CD4-positive, alpha-beta T cell treated with Interleukin-15 for 1 hour (primary cell): ENCODE data around the gene KCNJ6.
"Not testable (repeated sequence)": the region's sequence is repeated elsewhere in the genome, so short reads cannot be mapped to it uniquely, and the experiment has no call there.

Experiments used
- DNase-seq: peaks from one replicate; pipeline ENCODE4 v3.0.0-alpha.2; 2020

KCNJ6 gene

DNA sequence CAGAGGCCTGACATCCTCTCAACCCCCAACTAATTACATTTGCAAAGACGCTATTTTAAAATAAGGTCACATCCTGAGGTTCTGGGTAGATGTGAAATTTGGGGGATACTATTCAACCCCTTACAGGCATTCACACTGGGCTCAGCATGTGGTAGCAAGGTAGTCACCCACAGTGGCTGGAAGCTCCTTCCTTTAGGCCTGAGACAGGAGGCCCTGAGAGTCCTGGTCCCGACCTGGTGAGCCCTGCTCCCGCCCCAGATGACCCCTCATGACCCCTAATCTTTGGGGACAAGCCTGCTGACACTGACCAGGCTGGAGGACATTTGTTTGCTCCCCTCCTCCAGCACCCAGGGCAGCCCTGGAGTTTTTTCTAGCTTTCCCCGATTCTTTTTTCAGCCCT is 323.8 kb downstream of the KCNJ6 start:
- DNase-seq, result no peak

DNA sequence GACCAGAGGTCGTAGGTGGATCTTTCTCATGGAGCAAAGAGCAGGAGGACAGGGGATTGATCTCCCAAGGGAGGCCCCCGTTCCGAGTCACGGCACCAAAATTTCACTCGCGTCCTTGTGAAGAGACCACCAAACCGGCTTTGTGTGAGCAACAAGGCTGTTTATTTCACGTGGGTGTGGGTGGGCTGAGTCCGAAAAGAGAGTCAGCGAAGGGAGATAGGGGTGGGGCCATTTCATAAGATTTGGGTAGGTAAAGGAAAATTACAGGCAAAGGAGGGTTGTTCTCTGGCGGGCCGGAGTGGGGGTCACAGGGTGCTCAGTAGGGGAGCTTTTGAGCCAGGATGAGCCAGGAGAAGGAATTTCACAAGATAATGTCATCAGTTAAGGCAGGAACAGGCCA is 324.3 kb downstream of the KCNJ6 start:
- DNase-seq, result not testable (repeated sequence)

DNA sequence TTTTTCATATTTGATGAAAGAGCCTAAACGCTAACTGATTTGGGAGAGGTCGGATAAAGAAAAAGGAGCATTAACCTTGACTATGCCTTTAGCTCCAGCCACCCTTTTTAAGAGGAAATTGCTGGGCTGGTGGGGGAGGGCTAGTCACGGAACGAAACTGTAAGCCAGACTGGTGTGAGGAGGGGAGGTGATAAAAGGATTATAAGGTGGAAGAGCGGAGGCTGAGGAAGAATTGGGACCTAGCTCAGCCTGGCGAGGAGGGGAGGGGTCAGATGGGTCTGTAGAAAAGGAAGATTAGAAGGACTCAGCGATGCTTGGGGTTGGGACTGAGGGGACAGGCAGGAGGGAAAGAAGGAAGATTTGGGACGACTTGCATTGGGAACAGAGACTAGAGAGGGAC is 325.4 kb downstream of the KCNJ6 start:
- DNase-seq, result not testable (repeated sequence)

DNA sequence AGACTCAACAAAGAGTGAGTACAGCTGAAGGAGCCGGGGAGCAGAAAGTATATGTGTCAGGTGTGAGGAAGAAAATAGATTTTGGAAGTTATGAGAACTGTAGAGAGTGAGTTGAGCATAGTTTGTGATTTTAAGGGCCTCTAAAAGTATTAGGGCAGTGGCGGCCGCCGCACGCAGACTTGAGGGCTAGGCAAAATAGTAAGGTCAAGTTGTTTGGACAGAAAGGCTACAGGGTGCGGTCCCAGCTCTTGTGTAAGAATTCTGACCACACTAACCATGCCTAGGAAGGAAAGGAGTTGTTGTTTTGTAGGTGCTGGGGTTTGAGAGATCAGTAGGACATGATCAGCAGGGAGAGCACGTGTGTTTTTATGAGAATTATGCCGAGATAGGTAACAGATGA is 327.6 kb downstream of the KCNJ6 start:
- DNase-seq, result not testable (repeated sequence)

DNA sequence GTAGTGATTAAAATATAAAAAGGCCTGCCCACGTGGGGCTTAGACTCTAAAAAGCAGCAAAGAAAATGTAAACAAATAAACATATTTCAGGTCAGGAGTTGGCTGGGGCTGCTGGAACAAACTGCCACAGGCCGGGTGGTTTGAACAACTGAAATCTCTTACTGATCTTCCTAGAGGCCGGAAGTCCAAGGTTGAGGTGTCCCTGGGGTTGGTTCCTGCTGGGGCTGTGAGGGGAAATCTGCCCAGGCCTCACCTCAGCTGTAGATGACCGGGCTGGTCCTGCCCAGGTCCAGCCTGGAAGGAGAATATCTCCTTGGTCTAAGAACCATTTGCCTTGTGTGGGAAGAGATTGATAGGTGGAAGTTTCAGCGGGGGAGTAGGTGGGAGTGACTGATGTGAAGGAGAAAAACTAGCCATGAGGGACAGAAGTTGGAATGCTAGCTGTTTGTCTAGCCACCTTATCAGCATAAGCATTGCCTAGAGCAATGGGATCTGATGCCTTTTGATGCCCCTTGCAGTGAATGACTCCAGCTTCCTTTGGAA is 328.6 kb downstream of the KCNJ6 start:
- DNase-seq, result no peak

DNA sequence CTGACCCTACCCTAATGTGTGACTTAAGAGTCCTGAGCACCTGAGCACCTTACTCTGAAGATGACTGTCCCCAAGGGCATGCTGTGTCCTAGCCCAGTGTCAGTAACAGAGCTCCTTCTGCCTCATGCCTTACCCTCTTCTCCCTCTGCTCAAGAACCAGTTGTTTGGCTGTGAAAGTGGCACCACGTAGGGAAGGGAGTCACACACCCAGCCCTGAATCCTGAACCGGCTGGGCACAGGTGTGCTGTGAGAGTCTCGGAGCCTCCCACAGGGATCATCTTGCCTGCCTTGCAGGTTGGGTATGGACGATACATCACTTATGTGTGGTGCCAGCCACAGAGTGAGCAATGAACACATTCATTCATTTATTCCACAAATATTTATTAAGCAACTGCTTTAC is 329.1 kb downstream of the KCNJ6 start:
- DNase-seq, result no peak

DNA sequence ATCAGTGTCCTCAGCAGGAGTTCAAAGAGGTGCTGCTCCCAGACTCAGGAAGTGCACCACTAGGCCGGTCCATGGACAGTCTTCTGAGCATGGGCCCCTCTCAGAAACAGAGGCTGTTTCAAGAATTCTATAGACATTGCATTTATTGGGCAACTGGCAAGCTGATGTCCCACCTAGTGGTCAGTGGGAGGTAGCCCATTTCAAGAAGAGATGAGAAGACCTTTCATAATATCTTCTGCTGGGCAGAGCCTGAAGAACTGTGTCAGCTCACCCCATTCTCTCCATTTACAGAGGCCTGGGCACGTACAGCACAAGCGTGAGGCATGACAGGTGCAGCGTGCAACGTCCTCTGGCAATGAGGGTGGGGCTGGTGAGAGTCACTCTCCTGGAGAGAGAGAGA is 333.7 kb downstream of the KCNJ6 start:
- DNase-seq, result peak; percentile 18

DNA sequence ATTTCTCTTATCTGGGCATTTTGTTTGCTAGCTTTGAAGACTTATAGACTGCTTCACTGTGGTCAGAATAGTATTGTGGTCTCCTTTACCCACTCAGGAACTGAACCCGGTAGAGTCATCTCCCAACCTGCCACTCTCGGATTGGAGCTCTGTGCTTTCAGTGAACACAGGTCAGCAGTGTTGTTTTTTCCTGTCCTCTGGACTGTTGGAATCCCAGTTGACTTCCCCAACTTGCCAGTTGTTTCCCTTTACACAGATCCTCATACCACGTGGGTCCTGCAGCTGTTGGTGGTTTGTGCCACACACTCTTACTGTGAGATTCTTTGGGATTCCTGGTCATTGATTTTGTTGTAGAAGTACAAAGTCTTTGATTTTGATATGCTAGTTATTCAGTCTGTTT is 335.6 kb downstream of the KCNJ6 start:
- no peak for DNase-seq

DNA sequence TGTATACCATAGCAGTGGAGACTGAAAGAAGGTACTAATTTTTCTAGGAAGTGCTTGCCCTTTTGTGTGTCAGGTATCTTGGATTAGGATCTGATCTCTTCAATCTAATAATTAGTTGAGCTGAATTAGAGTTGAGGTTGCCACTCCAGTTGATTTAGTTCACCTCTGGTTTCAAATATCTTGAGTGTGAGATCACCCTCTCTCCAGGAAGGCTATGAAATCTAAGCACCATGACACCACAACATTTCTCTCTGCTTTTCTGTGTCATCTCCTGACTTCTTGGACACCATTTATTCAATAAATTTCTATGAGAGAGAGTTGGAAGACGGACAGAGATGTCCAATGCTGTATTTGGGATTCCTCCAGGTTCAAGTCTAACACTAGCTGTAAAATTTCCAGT is 336.9 kb downstream of the KCNJ6 start:
- DNase-seq, result no peak

DNA sequence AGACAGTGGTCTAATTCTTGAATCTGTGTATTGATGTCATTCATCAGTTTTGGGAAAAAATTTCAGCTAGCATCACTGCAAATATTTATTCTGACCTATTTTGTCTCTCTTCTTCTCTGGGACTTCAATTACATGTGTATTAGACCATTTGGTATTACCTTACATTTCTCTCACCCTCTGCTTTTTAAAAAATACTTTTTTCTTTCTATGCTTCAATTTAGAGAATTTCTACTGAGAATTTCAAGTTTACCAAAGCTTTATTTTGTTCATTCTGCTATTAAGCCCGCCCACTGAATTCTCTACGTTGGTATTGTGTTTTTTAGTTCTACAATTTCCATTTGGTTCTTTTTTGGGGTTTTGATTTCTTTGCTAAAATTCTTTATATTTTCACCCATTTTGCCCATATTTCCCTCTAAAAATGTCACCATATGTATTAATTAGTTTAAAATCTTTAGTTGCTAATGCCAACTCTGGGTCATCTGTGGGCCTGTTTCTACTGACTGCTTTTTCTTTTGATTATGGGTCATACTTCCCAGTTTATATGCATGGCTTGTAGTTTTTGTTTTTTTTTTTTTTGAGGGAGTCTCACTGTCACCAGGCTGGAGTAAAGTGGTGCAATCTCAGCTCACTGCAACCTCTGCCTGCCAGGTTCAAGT is 337.7 kb downstream of the KCNJ6 start:
- DNase-seq, result no peak

DNA sequence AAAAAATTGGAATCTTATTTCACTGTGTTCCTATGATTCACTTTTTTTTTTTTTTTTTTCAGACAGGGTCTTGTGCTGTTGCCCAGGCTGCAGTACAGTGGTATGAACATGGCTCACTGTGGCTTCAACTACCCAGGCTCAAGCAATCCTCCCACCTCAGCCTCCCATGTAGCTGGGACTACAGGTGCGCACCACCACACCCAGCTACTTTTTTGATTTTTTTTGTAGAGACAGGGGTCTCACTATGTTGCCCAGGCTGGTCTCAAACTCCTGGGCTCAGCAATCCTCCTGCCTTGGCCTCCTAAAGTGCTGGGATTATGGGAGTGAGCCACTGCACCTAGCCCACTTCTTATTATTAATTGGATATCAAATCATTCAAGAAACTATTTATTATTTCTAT is 339.3 kb downstream of the KCNJ6 start:
- DNase-seq, result not testable (repeated sequence)

DNA sequence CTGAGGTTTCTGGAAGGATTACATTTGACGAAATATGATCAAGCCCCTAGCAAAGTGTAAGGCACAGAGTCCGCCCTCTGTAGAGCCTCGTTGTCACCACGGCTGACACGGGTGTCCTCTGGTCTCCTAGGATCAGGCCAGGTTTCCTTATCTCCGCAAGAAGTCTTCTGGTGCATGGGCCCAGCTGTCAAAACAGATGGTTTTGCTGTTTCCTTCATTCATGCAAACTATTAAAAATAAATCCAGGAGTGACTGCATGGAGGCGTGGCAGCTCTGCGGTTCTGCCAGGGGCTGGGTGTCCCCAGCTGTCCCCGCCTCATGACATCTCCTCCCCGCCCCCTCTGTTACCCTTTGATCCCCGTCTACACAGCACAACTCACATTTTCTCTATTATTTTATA is 340.7 kb downstream of the KCNJ6 start:
- DNase-seq, result no peak

DNA sequence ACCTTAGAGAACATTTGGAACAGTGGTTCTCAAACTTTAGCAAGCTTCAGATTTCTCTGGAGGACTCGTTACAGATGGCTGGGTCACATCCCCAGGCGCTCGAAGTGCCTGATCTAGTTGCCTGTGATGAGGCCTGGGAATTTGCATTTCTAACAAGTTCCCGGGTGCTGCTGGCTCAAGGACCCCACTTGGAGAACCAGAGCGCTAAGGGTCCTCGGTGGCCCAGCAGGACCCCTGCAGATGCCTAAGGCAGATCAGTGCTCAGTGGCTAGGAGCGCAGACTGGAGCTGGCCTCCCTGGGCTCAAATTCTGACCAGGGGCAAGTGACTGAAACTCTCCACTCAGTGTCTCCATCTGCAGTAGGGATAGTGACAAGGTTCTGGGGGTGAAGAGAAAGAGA is 341.5 kb downstream of the KCNJ6 start:
- DNase-seq, result no peak

DNA sequence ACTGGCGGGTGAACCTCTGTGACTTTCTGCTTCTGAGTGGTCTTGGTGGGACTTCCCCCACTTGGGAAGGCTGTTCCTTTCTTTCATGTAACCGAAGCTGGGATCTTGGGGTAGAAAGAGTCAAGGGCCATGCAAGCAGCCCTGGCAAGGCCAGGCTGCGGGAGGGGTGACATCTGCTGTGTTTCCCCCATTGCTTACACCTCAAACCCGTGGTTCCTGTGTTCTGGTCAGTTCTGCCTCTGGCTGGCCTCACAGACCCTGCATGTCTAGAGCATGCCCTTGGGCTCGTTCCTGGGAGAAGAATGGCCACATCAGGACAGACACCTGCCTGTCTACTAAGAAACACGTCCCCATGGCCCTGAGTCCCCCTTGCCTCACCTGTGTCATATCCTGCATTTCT is 341.9 kb downstream of the KCNJ6 start:
- no peak for DNase-seq

DNA sequence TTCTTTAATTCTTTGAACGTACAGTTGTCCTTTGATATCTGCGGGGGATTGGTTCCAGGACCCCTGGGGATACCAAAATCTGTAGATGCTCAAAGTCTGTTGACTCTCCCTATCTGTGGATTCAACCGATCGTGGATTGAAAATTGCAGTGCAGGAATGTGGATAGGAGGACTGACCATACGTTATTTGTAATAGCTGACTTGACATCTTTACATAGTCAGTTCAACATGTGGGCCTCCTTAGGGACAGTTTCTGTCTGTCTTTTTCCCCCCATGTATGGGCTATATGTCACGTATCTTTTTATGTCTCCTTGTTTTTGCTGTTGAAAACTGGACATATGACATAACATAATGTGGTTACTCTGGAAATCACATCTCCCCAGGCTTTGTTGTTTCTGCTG is 344.8 kb downstream of the KCNJ6 start:
- no peak for DNase-seq

DNA sequence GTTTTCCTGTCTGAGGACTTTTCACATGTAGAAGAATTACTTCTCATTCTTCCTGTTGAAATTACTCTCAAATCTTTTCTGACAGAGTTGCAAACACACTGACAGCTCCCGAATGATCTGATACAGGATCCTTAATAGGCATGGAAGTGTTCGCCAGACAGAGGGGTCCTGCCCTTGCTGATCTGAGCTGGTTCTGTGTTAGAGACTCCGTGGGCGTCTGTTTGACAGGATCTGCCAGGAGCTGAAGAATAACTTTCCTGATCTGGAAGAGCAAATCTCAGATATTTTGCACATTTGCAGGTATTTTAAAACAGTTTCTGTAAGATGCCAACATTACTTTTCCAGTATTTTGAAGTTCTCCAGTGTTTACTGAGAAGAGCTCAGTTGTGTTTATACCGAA is 347.3 kb downstream of the KCNJ6 start:
- DNase-seq, result no peak

DNA sequence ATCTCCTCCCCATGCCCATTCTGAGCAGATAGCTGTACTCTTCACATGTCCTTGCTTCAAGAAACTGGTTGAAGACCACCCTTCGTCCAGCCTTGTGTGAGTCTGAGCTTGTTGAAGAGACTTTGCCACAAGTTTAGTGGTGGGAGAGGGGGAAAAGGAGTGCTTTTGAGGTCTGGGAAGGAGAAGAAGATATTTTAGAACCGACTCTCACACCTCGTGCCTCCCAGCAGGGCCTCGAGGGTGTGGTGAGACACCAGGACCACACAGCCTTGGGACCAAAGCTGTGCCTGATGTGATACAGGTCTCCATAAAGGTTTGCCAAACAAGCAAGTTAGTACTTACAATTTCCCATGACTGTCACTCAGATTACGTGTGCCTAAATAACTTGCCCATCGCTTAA is 347.8 kb downstream of the KCNJ6 start:
- DNase-seq, result no peak

DNA sequence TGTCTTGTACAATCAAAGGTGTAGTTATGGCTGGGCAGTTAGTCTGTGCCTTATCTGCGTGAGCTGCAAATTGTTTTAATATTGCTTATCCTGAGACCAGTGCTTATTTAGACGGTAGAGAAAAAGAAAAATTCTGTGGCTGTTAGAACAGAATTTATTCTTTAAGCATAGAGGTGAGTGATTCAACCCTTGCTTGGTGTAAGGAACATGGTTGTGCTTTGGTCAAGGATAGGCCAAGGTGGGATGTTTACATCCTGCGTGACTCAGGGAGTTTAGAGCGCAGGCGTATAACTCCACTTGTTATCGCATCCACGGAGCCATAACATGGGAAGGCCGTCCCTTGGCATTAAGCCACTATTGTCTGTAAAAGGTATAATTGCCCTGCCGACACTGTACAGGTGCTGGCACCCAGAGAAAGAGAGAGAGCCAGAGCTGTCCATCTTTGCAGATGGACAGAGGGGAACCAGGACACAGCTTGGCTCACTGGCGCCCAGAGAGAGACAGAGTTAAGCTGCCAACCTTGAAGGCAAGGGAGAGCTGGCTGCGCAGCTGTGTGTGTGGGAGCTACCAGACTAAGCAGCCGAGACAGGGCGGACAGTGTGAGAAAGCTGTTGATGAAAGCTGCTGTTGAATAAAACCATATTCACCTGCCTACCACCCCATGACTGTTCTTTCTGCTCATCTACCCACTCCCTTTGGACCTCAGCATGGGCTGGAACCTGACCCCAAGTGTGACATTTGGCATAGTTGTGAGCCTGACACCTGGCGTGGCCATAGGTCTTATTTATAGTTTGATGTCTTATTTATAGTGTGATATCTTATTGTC is 349.3 kb downstream of the KCNJ6 start:
- DNase-seq, result no peak

DNA sequence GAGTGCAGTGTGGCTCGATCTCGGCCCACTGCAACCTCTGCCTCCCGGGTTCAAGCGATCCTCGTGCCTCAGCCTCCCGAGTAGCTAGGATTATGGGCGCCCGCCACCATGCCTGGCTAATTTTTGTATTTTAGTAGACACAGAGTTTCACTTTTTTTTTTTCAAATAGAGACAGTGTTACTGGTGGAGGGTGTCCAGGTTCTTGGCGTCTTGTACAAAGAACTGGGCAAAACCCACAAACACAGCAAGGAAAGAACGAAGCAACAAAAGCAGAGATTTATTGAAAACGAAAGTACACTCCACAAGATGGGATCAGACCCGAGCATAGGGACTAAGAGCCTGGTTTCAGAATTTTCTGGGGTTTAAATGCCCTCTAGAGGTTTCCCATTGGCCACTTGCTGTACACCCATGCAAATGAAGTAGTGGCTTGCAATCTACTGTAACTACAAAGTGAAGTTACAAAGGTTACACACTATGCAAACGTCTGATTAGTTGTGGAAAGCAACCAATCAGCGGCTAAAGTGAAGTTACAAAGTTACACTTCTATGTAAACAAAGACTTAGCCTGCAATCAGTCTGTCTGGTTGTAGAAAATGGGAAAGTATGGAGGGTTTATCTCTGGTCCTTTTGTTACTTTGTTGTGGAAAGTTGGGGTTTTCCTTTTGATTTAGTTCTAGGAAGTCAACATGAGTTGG is 350.6 kb downstream of the KCNJ6 start:
- no peak for DNase-seq

DNA sequence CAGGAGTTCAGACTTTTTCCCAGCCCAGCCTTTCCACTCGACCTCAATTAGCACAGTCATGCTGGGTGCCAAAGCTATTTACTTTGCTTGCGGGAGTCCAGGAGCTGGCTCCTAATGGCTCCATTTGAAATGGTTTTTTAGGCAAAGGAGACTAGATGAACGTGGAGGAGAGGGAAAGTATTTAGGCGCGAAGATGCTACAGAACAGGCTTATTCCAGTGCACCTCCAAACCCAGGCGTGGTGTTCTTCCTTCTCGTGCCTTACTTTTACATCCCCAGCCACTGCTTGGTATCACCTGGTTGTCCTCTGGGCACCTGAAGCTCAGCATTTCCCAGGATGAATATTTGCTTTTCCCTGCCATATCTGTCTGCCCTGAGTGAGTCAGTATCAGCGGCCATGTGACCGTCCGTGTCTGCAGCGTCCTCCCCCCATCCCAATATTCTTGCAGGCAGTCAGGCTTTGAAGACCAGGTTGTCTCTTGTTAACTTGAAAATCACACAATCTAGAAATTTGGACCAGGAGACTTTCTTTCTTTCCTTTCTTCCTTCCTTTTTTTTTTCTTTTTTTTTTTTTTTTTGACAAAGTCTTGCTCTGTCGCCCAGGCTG is 351.2 kb downstream of the KCNJ6 start:
- no peak for DNase-seq

DNA sequence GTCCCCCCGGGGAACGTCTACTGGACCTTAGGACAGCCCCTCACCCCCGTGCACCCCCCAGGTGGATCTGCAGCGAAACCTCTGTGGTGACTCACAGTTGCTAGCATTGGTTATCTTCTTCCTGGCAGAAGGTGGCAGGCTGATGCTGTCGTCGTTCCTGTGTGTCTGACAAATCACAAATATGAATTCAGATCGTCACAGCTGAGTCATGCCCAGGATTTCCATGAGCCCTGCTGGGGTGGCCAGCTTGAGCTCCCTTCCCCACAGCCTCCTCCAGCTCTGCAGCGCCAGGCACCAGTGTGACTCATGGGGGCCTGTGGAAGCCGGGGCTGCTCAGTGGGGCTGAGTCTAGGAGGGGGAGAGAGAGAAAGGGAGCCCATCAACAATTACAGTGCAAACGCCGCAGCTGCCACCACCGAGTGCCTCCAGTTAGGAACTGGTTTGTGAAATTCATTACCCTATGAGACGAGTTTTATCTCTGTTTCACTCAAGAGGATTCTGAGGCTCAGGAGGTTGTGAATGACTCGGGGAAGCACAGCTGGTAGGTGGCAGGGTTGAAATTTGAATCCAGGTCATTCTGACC is 351.8 kb downstream of the KCNJ6 start:
- peak; percentile 91 for DNase-seq

DNA sequence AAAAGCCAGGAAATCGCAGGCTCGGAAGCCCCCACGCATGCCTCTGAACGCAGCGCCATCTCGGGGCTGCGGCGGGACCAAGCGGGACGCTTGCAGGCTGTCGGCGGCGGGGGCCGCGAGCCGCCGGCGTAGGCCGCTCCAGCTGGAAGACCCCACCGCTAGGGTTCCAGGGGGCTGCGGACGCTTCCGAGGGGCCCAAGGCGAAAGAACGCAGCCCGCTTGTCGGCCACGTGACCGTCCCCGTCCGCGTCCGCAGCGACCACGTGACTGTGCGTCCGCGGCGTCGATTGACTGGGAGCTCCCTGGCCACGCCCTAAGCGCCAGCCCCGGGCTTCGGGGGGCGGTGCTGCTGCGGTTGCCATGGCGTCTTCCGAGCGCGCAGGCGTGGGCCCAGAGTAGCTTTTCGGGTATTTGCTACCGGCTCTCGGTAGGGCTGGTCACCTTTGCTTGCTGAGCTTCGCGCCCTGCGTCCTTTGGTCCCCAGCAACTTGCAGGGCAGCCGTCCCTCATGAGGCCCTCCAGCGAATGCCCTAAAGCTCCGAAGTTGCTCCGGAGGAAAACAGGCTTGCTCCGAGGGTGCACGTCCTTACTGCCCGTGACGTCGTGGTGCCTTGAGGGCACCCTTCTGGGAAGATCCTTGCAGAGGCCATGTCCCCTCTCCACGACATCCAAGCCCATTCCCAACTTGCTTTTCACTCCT is 352.5 kb downstream of the KCNJ6 start:
- peak; percentile 93 for DNase-seq
